Measurements from ENCODE around the gene RAI2.

GRCh38 chrX:17859609-17860178 is 1.4 kb downstream of the RAI2 start:
- TF ChIP-seq CTCF (IDR thresholded peaks at IDR 0.05): no peak
- no peak for TF ChIP-seq POLR2A (IDR thresholded peaks at IDR 0.05)
